Neural progenitor cell (in vitro differentiated cells): ENCODE data around the gene ZFP36. TPM values are rescaled to one million over a fixed set of nuclear protein-coding genes. Genes with fewer than 3 reads are reported as not detected.

Experiments used
- DNase-seq: peaks from one replicate; pipeline ENCODE4 v3.0.0-alpha.2; 2016; ENCODE audit warnings: low spot score
- H2AFZ ChIP-seq: fragments of 200-600 bp; sonication (generic); replicated peaks from 2 replicates; pipeline ENCODE4 v1.6.1; 2016; ENCODE audit warnings: antibody characterized with exemption
- H3F3A ChIP-seq: fragments of 200-600 bp; sonication (generic); 2 replicates; pipeline ENCODE4 v1.6.1; 2016; ENCODE audit warnings: antibody characterized with exemption, low read depth
- H3K27ac ChIP-seq: fragments of 200-600 bp; sonication (generic); 2 replicates; pipeline ENCODE4 v1.5.1; 2016; ENCODE audit warnings: mild to moderate bottlenecking
- H3K27me3 ChIP-seq: fragments of 200-600 bp; sonication (generic); 2 replicates; pipeline ENCODE4 v1.6.1; 2016; ENCODE audit warnings: mild to moderate bottlenecking, moderate library complexity
- H3K36me3 ChIP-seq: fragments of 200-600 bp; sonication (generic); 2 replicates; pipeline ENCODE4 v1.5.1; 2016
- H3K4me1 ChIP-seq: fragments of 200-600 bp; sonication (generic); 2 replicates; pipeline ENCODE4 v1.6.1; 2016; ENCODE audit warnings: mixed run types
- H3K4me2 ChIP-seq: fragments of 200-600 bp; sonication (generic); 2 replicates; pipeline ENCODE4 v1.6.1; 2016
- H3K4me3 ChIP-seq: fragments of 200-600 bp; sonication (generic); 2 replicates; pipeline ENCODE4 v1.5.1; 2016
- H3K79me2 ChIP-seq: fragments of 200-600 bp; sonication (generic); 2 replicates; pipeline ENCODE4 v1.6.1; 2016; ENCODE audit warnings: low read depth
- H3K9ac ChIP-seq: fragments of 200-600 bp; sonication (generic); 2 replicates; pipeline ENCODE4 v1.6.1; 2016
- H3K9me3 ChIP-seq: fragments of 200-600 bp; sonication (generic); 2 replicates; pipeline ENCODE4 v1.5.1; 2016; ENCODE audit warnings: low read depth
- H4K20me1 ChIP-seq: fragments of 200-600 bp; sonication (generic); 2 replicates; pipeline ENCODE4 v1.6.1; 2016; ENCODE audit warnings: low read depth
- H3K27ac Mint-ChIP-seq: 3 replicates; pipeline ENCODE4 v1.8.0; 2021; ENCODE audit warnings: mixed read lengths
- H3K27me3 Mint-ChIP-seq: 2 replicates; pipeline ENCODE4 v1.8.0; 2022; ENCODE audit warnings: low read depth, mild to moderate bottlenecking, inconsistent platforms, moderate library complexity, mixed read lengths; ENCODE audit not compliant: insufficient read depth
- H3K36me3 Mint-ChIP-seq: 3 replicates; pipeline ENCODE4 v1.8.0; 2021; ENCODE audit warnings: mixed read lengths
- H3K4me1 Mint-ChIP-seq: 3 replicates; pipeline ENCODE4 v1.8.0; 2021; ENCODE audit warnings: mixed read lengths
- H3K4me3 Mint-ChIP-seq: 3 replicates; pipeline ENCODE4 v1.8.0; 2021; ENCODE audit warnings: mild to moderate bottlenecking, moderate library complexity, mixed read lengths
- H3K9me3 Mint-ChIP-seq: 3 replicates; pipeline ENCODE4 v1.8.0; 2020; ENCODE audit warnings: mixed read lengths
- EZH2 ChIP-seq: fragments of 200-600 bp; sonication (generic); IDR thresholded peaks from 2 replicates; pipeline ENCODE4 v1.6.1; 2017; ENCODE audit warnings: antibody characterized with exemption, mild to moderate bottlenecking, moderate library complexity
- EZH2phosphoT487 ChIP-seq: fragments of 200-600 bp; sonication (generic); IDR thresholded peaks from 2 replicates; pipeline ENCODE4 v1.6.1; 2017; ENCODE audit warnings: antibody characterized with exemption
- total RNA-seq: library from RNA; depleted of rRNA; stranded (reverse); fragments of >200 nt; gene quantifications from 2 replicates; pipeline ENCODE4 v1.2.3, GENCODE V29; 2015; ENCODE audit warnings: low replicate concordance
- TF ChIP-seq, protein P1 (sequence below): fragments of 200-600 bp; sonication (generic); IDR thresholded peaks from 2 replicates; pipeline ENCODE4 v1.5.1; 2017; ENCODE audit warnings: antibody characterized with exemption, mild to moderate bottlenecking

ZFP36 gene
- total RNA-seq, 1 donor from 2014 or later: not detected

DNA sequence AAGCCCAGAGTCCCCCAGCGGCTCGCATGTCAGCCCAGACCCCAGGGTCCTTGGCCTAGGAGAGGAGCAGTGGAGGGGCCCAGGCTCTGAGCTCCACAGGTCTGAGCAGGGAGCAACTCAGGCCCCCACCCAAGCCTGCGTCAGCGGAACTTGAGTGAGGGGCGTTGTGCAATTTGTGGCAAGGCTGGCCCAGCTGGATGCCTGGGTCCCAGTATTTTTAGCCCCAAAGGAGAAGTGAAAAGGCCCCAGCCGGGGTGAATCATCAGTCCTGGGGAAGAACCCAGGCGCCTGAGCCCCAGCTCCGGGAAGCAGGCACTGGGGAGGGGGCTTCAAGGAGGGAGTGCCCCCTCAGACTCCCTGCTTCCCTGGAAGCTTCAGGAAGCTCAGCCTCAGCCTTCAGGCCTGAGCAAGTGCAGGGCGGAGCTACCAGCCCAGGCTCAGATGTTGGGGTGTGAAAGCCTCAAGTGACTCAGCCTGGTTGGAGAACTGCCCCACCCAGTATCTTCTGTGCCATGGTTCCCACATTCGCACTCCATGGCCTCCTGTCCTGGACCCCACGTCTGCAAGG lies 8.3 kb upstream of the ZFP36 start:
- H2AFZ ChIP-seq: no peak overlapping the region
- H3K4me2 ChIP-seq: no peak overlapping the region
- H4K20me1 ChIP-seq: peaks cover 9% of the 10 kb centered on the region
- Mint-ChIP-seq H3K27me3 (peaks cover 6% of the 10 kb centered on the region), H3K4me1 (peaks cover 24% of the 10 kb centered on the region), H3K4me3 (no peak overlapping the region), H3K36me3 (peaks cover 13% of the 10 kb centered on the region), H3K27ac (peak overlapping the region; percentile 53), H3K9me3 (no peaks in the 10 kb centered on the region)
- H3K27me3 ChIP-seq: no peaks in the 10 kb centered on the region
- H3K36me3 ChIP-seq: no peaks in the 10 kb centered on the region
- no peak for DNase-seq
- peaks cover 4% of the 10 kb centered on the region for H3K4me1 ChIP-seq
- no peak overlapping the region for H3K27ac ChIP-seq
- no peak overlapping the region for H3K4me3 ChIP-seq
- TF ChIP-seq EZH2 (no peak), EZH2phosphoT487 (no peak)
- TF ChIP-seq, protein P1, sequence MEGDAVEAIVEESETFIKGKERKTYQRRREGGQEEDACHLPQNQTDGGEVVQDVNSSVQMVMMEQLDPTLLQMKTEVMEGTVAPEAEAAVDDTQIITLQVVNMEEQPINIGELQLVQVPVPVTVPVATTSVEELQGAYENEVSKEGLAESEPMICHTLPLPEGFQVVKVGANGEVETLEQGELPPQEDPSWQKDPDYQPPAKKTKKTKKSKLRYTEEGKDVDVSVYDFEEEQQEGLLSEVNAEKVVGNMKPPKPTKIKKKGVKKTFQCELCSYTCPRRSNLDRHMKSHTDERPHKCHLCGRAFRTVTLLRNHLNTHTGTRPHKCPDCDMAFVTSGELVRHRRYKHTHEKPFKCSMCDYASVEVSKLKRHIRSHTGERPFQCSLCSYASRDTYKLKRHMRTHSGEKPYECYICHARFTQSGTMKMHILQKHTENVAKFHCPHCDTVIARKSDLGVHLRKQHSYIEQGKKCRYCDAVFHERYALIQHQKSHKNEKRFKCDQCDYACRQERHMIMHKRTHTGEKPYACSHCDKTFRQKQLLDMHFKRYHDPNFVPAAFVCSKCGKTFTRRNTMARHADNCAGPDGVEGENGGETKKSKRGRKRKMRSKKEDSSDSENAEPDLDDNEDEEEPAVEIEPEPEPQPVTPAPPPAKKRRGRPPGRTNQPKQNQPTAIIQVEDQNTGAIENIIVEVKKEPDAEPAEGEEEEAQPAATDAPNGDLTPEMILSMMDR: no peak
- peaks cover 45% of the 10 kb centered on the region for H3F3A ChIP-seq
- H3K9ac ChIP-seq: no peak overlapping the region
- H3K79me2 ChIP-seq: peaks cover 2% of the 10 kb centered on the region
- H3K9me3 ChIP-seq: no peaks in the 10 kb centered on the region

DNA sequence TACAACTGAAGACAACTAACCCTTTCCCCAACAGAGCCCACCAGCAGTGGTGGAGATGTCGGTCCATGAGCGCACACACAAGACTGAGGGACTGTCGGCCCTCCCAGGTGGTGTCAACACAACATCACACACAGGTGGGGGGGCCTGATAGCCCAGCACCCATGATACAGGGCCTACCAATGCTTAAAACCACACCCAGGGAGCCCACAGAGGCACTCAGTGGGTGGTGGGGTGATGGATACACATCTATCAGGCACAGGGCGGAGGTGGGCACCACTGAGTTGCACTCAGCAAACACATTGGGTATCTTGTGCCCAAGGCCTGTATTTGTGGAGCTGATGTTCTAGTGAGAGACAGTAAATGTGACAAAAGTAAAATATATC lies 7.0 kb upstream of the ZFP36 start:
- Histone ChIP-seq H3K9ac (no peak overlapping the region), H3K27ac (no peak overlapping the region), H3K79me2 (no peaks in the 10 kb centered on the region), H3K4me1 (peaks cover 10% of the 10 kb centered on the region), H2AFZ (no peak overlapping the region), H4K20me1 (peaks cover 9% of the 10 kb centered on the region), H3K27me3 (no peaks in the 10 kb centered on the region), H3K4me2 (no peak overlapping the region), H3F3A (peaks cover 55% of the 10 kb centered on the region), H3K9me3 (no peaks in the 10 kb centered on the region), H3K4me3 (no peak overlapping the region), H3K36me3 (no peaks in the 10 kb centered on the region)
- no peaks in the 10 kb centered on the region for H3K9me3 Mint-ChIP-seq
- H3K36me3 Mint-ChIP-seq: peaks cover 7% of the 10 kb centered on the region
- peak overlapping the region; percentile 0 for H3K4me3 Mint-ChIP-seq
- H3K27me3 Mint-ChIP-seq: peaks cover 10% of the 10 kb centered on the region
- H3K4me1 Mint-ChIP-seq: peaks cover 27% of the 10 kb centered on the region
- TF ChIP-seq EZH2phosphoT487: no peak
- TF ChIP-seq EZH2: no peak
- TF ChIP-seq, protein P1: no peak
- H3K27ac Mint-ChIP-seq: no peak overlapping the region
- no peak for DNase-seq

DNA sequence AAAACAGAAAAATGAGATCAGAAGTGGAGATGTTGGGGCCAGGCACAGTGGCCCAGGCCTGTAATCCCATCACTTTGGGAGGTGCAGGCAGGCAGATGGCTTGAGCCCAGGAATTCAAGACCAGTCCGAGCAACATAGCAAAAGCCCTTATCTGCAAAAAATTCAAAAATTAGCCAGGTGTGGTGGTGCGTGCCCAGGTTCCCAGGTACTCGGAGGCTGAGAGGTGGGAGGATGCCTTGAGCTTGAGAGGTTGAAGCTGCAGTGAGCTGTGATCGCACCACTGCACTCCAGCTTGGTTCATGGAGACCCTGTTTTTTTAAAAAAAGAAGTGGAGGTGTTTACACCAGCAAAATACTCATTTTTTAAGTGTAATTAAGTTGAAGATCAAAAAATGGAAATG lies 6.6 kb upstream of the ZFP36 start:
- H3K27ac Mint-ChIP-seq: no peak overlapping the region
- peaks cover 5% of the 10 kb centered on the region for H3K36me3 Mint-ChIP-seq
- Histone ChIP-seq H2AFZ (no peak overlapping the region), H3K36me3 (no peaks in the 10 kb centered on the region), H3F3A (peaks cover 58% of the 10 kb centered on the region), H4K20me1 (peaks cover 9% of the 10 kb centered on the region), H3K4me3 (no peak overlapping the region), H3K27ac (no peak overlapping the region), H3K4me2 (no peak overlapping the region), H3K9me3 (no peaks in the 10 kb centered on the region), H3K27me3 (no peaks in the 10 kb centered on the region), H3K79me2 (no peaks in the 10 kb centered on the region), H3K9ac (no peak overlapping the region), H3K4me1 (peaks cover 10% of the 10 kb centered on the region)
- H3K9me3 Mint-ChIP-seq: no peaks in the 10 kb centered on the region
- DNase-seq: no peak
- H3K27me3 Mint-ChIP-seq: peaks cover 10% of the 10 kb centered on the region
- H3K4me1 Mint-ChIP-seq: peaks cover 31% of the 10 kb centered on the region
- TF ChIP-seq EZH2 (no peak), EZH2phosphoT487 (no peak)
- TF ChIP-seq, protein P1: no peak
- H3K4me3 Mint-ChIP-seq: no peak overlapping the region
